Neural cell (in vitro differentiated cells): ENCODE data around the gene IMPG1. TPM values are rescaled to one million over a fixed set of nuclear protein-coding genes. Genes with fewer than 3 reads are reported as not detected.

Experiments used
- H2AFZ ChIP-seq: fragments of 200-600, 300-800 bp; sonication (generic), shearing (Covaris generic); 2 replicates; pipeline ENCODE4 v1.6.0; 2014; ENCODE audit warnings: low read depth, mild to moderate bottlenecking, antibody characterized with exemption, low read length, moderate library complexity
- H3F3A ChIP-seq: fragments of 200-600 bp; shearing (Covaris generic); 2 replicates; pipeline ENCODE4 v1.6.1; 2016; ENCODE audit warnings: mild to moderate bottlenecking, moderate library complexity, mixed read lengths, antibody characterized with exemption, low read length; ENCODE audit not compliant: insufficient read depth, poor library complexity, severe bottlenecking
- H3K27ac ChIP-seq: fragments of 200-600, 300-800 bp; sonication (generic), shearing (Covaris generic); 2 replicates; pipeline ENCODE4 v1.5.1; 2014; ENCODE audit warnings: mild to moderate bottlenecking, low read length, moderate library complexity
- H3K27me3 ChIP-seq: fragments of 300-800, 200-600 bp; sonication (generic), shearing (Covaris generic); 2 replicates; pipeline ENCODE4 v1.6.0; 2014; ENCODE audit warnings: mild to moderate bottlenecking, low read depth, low read length, moderate library complexity; ENCODE audit not compliant: insufficient read depth
- H3K36me3 ChIP-seq: fragments of 300-800, 200-600 bp; sonication (generic), shearing (Covaris generic); 2 replicates; pipeline ENCODE4 v1.5.1; 2014; ENCODE audit warnings: mild to moderate bottlenecking, antibody characterized with exemption, low read length, moderate library complexity; ENCODE audit not compliant: insufficient read depth
- H3K4me2 ChIP-seq: fragments of 300-800, 200-600 bp; sonication (generic), shearing (Covaris generic); 2 replicates; pipeline ENCODE4 v1.6.0; 2014; ENCODE audit warnings: mild to moderate bottlenecking, low read length
- H3K4me3 ChIP-seq: fragments of 300-800, 200-600 bp; sonication (generic), shearing (Covaris generic); 2 replicates; pipeline ENCODE4 v1.5.1; 2014; ENCODE audit warnings: mild to moderate bottlenecking, low read length, moderate library complexity
- H3K79me2 ChIP-seq: fragments of 200-600 bp; shearing (Covaris generic); replicated peaks from 2 replicates; pipeline ENCODE4 v1.6.0; 2014; ENCODE audit warnings: mild to moderate bottlenecking, low read length, moderate library complexity; ENCODE audit not compliant: insufficient read depth
- H3K9ac ChIP-seq: fragments of 300-800, 200-600 bp; sonication (generic), shearing (Covaris generic); 2 replicates; pipeline ENCODE4 v1.6.1; 2016; ENCODE audit warnings: mild to moderate bottlenecking, low read length, mixed read lengths
- H3K9me2 ChIP-seq: fragments of 200-600 bp; shearing (Covaris generic); 2 replicates; pipeline ENCODE4 v1.6.1; 2016; ENCODE audit warnings: mild to moderate bottlenecking, low read length, mixed read lengths; ENCODE audit not compliant: insufficient read depth
- H3K9me3 ChIP-seq: fragments of 200-600, 300-800 bp; sonication (generic), shearing (Covaris generic); 2 replicates; pipeline ENCODE4 v1.6.1; 2016; ENCODE audit warnings: mild to moderate bottlenecking, mixed run types, low read length, moderate library complexity, mixed read lengths
- H4K20me1 ChIP-seq: fragments of 200-600 bp; shearing (Covaris generic); 2 replicates; pipeline ENCODE4 v1.6.1; 2016; ENCODE audit warnings: mild to moderate bottlenecking, mixed run types; ENCODE audit not compliant: insufficient read depth
- EP300 ChIP-seq: fragments of 450-650 bp; conservative IDR thresholded peaks from 2 replicates; pipeline ENCODE4 v1.6.1; 2014; ENCODE audit warnings: antibody characterized with exemption, mild to moderate bottlenecking, moderate library complexity; ENCODE audit not compliant: poor library complexity, severe bottlenecking
- EZH2 ChIP-seq: fragments of 200-600, 300-800 bp; shearing (Covaris generic), sonication (generic); IDR thresholded peaks from 2 replicates; pipeline ENCODE4 v1.6.1; 2014; ENCODE audit warnings: antibody characterized with exemption, low read length, borderline replicate concordance, mild to moderate bottlenecking; ENCODE audit not compliant: insufficient read depth, poor library complexity, severe bottlenecking
- MXI1 ChIP-seq: fragments of 450-650 bp; conservative IDR thresholded peaks from 2 replicates; pipeline ENCODE4 v1.6.1; 2014; ENCODE audit warnings: antibody characterized with exemption, mild to moderate bottlenecking; ENCODE audit not compliant: poor library complexity, severe bottlenecking
- POLR2AphosphoS5 ChIP-seq: IDR thresholded peaks from 2 replicates; pipeline ENCODE4 v1.6.1; 2012
- RAD21 ChIP-seq: fragments of 450-650 bp; conservative IDR thresholded peaks from 2 replicates; pipeline ENCODE4 v1.6.1; 2014; ENCODE audit warnings: antibody characterized with exemption, mild to moderate bottlenecking, moderate library complexity
- SMC3 ChIP-seq: fragments of 450-650 bp; conservative IDR thresholded peaks from 2 replicates; pipeline ENCODE4 v1.6.1; 2014; ENCODE audit warnings: antibody characterized with exemption, mild to moderate bottlenecking, moderate library complexity; ENCODE audit not compliant: poor library complexity
- TAF1 ChIP-seq: IDR thresholded peaks from 2 replicates; pipeline ENCODE4 v1.6.1; 2012; ENCODE audit warnings: low read depth
- polyA plus RNA-seq: library from polyadenylated mRNA; depleted of rRNA; stranded (reverse); fragments of >200 nt; gene quantifications from 2 replicates; pipeline ENCODE4 v1.2.3, GENCODE V29; 2014
- TF ChIP-seq, protein P1 (sequence below): fragments of 450-650 bp; IDR thresholded peaks from 2 replicates; pipeline ENCODE4 v1.5.1; 2014; ENCODE audit warnings: antibody characterized with exemption, mild to moderate bottlenecking, moderate library complexity; ENCODE audit not compliant: poor library complexity, severe bottlenecking
- TF ChIP-seq, protein P2 (sequence below): IDR thresholded peaks from 2 replicates; pipeline ENCODE4 v1.6.1; 2012; ENCODE audit warnings: borderline replicate concordance

The IMPG1 gene
- polyA plus RNA-seq, 1 donor from 2014 or later: not detected

DNA sequence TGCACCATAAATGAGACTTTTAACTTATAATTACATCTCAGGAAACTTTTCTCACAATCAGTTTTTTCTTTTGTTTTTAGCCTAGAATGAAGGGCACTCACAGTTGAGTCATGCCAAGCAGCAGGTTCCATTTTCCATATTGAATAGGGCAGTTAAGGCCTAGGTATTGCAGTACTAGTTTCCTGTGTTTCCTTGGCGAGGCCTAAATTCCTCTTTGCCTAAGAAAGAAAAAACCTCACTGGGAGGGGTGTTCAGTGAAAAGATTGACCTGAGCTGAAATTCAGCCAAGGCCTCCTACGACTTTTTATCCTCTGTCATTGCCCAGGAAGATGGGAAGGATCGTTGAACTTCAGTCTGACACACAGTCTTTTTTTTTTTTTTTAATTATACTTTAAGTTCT lies 85.5 kb downstream of the IMPG1 start:
- H3K9ac ChIP-seq: no peak overlapping the region
- H3K79me2 ChIP-seq: no peaks in the 10 kb centered on the region
- H3K27ac ChIP-seq: no peak overlapping the region
- H4K20me1 ChIP-seq: no peaks in the 10 kb centered on the region
- H3K27me3 ChIP-seq: no peaks in the 10 kb centered on the region
- no peaks in the 10 kb centered on the region for H3F3A ChIP-seq
- H3K9me2 ChIP-seq: no peaks in the 10 kb centered on the region
- H3K4me3 ChIP-seq: no peak overlapping the region
- TF ChIP-seq SMC3 (no peak), EZH2 (no peak), TAF1 (no peak)
- TF ChIP-seq, protein P1, sequence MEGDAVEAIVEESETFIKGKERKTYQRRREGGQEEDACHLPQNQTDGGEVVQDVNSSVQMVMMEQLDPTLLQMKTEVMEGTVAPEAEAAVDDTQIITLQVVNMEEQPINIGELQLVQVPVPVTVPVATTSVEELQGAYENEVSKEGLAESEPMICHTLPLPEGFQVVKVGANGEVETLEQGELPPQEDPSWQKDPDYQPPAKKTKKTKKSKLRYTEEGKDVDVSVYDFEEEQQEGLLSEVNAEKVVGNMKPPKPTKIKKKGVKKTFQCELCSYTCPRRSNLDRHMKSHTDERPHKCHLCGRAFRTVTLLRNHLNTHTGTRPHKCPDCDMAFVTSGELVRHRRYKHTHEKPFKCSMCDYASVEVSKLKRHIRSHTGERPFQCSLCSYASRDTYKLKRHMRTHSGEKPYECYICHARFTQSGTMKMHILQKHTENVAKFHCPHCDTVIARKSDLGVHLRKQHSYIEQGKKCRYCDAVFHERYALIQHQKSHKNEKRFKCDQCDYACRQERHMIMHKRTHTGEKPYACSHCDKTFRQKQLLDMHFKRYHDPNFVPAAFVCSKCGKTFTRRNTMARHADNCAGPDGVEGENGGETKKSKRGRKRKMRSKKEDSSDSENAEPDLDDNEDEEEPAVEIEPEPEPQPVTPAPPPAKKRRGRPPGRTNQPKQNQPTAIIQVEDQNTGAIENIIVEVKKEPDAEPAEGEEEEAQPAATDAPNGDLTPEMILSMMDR: no peak
- H3K9me3 ChIP-seq: no peaks in the 10 kb centered on the region
- no peak overlapping the region for H3K4me2 ChIP-seq
- H2AFZ ChIP-seq: no peak overlapping the region
- no peaks in the 10 kb centered on the region for H3K36me3 ChIP-seq

DNA sequence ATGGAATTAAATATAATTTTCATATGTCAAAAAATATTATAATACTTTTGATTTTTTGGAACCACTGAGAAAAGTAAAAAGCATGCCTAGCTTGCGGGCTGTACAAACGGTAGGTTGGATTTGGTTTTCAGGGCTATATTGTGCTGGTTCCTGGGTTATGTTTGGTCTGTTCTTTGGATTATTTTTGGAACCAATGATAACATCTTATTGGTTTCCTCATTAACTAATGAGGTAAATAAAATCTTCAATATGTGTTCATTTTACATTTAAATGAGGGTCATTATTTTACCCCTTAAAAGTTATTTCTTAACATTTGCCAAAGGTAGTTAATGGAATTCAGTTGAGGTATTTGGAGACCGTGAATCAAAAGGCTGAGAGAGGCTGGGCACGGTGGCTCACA lies 96.6 kb downstream of the IMPG1 start:
- no peak overlapping the region for H3K9ac ChIP-seq
- H3K9me3 ChIP-seq: no peaks in the 10 kb centered on the region
- no peaks in the 10 kb centered on the region for H3K36me3 ChIP-seq
- H4K20me1 ChIP-seq: no peaks in the 10 kb centered on the region
- H3K4me3 ChIP-seq: no peak overlapping the region
- no peak for TF ChIP-seq RAD21
- no peak for TF ChIP-seq POLR2AphosphoS5
- TF ChIP-seq TAF1: no peak
- TF ChIP-seq, protein P1: no peak
- TF ChIP-seq SMC3: no peak
- TF ChIP-seq, protein P2, sequence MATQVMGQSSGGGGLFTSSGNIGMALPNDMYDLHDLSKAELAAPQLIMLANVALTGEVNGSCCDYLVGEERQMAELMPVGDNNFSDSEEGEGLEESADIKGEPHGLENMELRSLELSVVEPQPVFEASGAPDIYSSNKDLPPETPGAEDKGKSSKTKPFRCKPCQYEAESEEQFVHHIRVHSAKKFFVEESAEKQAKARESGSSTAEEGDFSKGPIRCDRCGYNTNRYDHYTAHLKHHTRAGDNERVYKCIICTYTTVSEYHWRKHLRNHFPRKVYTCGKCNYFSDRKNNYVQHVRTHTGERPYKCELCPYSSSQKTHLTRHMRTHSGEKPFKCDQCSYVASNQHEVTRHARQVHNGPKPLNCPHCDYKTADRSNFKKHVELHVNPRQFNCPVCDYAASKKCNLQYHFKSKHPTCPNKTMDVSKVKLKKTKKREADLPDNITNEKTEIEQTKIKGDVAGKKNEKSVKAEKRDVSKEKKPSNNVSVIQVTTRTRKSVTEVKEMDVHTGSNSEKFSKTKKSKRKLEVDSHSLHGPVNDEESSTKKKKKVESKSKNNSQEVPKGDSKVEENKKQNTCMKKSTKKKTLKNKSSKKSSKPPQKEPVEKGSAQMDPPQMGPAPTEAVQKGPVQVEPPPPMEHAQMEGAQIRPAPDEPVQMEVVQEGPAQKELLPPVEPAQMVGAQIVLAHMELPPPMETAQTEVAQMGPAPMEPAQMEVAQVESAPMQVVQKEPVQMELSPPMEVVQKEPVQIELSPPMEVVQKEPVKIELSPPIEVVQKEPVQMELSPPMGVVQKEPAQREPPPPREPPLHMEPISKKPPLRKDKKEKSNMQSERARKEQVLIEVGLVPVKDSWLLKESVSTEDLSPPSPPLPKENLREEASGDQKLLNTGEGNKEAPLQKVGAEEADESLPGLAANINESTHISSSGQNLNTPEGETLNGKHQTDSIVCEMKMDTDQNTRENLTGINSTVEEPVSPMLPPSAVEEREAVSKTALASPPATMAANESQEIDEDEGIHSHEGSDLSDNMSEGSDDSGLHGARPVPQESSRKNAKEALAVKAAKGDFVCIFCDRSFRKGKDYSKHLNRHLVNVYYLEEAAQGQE: no peak
- TF ChIP-seq EZH2: no peak
- no peak for TF ChIP-seq MXI1
- TF ChIP-seq EP300: no peak
- no peaks in the 10 kb centered on the region for H3F3A ChIP-seq
- no peaks in the 10 kb centered on the region for H3K79me2 ChIP-seq
- no peaks in the 10 kb centered on the region for H3K27me3 ChIP-seq
- H3K9me2 ChIP-seq: no peaks in the 10 kb centered on the region
- H3K4me2 ChIP-seq: no peak overlapping the region
- H3K27ac ChIP-seq: no peak overlapping the region
- H2AFZ ChIP-seq: no peak overlapping the region
